ENCODE data around the gene PHLPP1.

PHLPP1 gene

GRCh38 chr18:62812242-62812641, 96.9 kb downstream of the PHLPP1 start:
- no peak for DNase-seq

- DNase-seq, result no peak
Measured at GRCh38 chr18:62812876-62813275, 97.5 kb downstream of the PHLPP1 start.

GRCh38 chr18:62814132-62814759, 98.9 kb downstream of the PHLPP1 start:
- DNase-seq, result no peak

GRCh38 chr18:62825382-62825781, 110.0 kb downstream of the PHLPP1 start:
- no peak for DNase-seq

GRCh38 chr18:62827397-62827796, 112.1 kb downstream of the PHLPP1 start:
- DNase-seq, result no peak

GRCh38 chr18:62828091-62828640, 112.8 kb downstream of the PHLPP1 start:
- DNase-seq, result no peak

GRCh38 chr18:62828852-62829251, 113.5 kb downstream of the PHLPP1 start:
- no peak for DNase-seq

GRCh38 chr18:62829936-62830335, 114.6 kb downstream of the PHLPP1 start:
- DNase-seq, result no peak

- peak in 1 of 2 experiments; percentile 23 for DNase-seq
Measured at GRCh38 chr18:62832282-62832681, 116.9 kb downstream of the PHLPP1 start.

- DNase-seq, result no peak
Measured at GRCh38 chr18:62833494-62833893, 118.2 kb downstream of the PHLPP1 start.

- no peak for DNase-seq
Measured at GRCh38 chr18:62834715-62835114, 119.4 kb downstream of the PHLPP1 start.

- no peak for DNase-seq
Measured at GRCh38 chr18:62837011-62837410, 121.7 kb downstream of the PHLPP1 start.

GRCh38 chr18:62838475-62839098, 123.2 kb downstream of the PHLPP1 start:
- DNase-seq, result no peak

GRCh38 chr18:62839874-62840713, 124.8 kb downstream of the PHLPP1 start:
- DNase-seq, result no peak

- DNase-seq, result no peak
Measured at GRCh38 chr18:62841405-62841804, 126.1 kb downstream of the PHLPP1 start.

- no peak for DNase-seq
Measured at GRCh38 chr18:62842898-62843297, 127.6 kb downstream of the PHLPP1 start.

GRCh38 chr18:62844850-62845643, 129.7 kb downstream of the PHLPP1 start:
- DNase-seq, result no peak

GRCh38 chr18:62846313-62846712, 131.0 kb downstream of the PHLPP1 start:
- DNase-seq, result no peak

- no peak for DNase-seq
Measured at GRCh38 chr18:62847081-62847480, 131.7 kb downstream of the PHLPP1 start.

- DNase-seq, result no peak
Measured at GRCh38 chr18:62848946-62849345, 133.6 kb downstream of the PHLPP1 start.

GRCh38 chr18:62850619-62851306, 135.4 kb downstream of the PHLPP1 start:
- no peak for DNase-seq

GRCh38 chr18:62852851-62853250, 137.5 kb downstream of the PHLPP1 start:
- no peak for DNase-seq
